ENCODE results near the gene PPFIA2. TPM values are rescaled to one million over a fixed set of nuclear protein-coding genes. Genes with fewer than 3 reads are reported as not detected.

Gene PPFIA2
- total and polyA plus RNA-seq, 9 of the 15 experiments (the other 6 are each of a cell fraction or from before 2014, with no cell fraction given) = not detected

DNA sequence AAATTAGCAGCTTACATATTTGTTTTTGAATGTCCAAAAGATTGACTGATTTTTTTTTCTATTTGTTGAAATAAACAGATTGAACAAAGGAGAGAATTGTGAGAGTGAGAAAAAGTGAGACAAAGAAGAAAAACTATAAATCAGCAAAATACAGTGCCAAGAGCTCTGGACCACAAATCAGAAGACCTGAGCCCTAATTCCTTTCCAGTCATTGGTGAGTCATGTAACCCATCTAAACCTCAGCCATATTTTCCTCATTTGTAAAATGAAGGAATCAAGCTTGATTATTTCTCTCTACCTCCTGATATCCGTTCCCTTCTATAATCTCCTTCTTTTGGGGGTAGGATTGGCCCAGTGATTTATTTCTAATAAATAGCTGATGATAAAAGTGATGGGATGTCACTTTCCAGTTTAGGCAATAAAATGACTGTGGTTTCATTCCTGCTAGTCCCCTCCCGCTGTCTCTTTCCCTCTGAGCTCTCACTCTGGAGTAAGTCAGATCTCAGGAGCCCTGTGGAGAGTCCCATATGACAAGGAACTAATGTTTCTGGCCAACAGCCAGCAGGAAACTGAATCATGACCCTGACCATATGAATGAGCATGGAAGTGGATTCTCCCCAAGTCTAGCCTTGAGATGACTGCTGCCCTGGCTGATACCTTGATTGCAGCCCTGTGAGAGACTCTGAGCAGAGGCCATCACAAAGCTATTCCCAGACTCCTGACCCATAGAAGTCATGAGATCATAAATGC, 462.4 kb downstream of the PPFIA2 start:
- ChIA-PET CTCF (ENCODE audit: low intra/inter-chr PET ratio) (no interaction called here), POLR2A (no interaction called here)
- no peak for FAIRE-seq
- no peak for DNase-seq (ENCODE audit: extremely low read depth in 1 of 4, low spot score in 3 of 4)
- Histone ChIP-seq H3K4me1 (replicated peaks in 1 of 2; ENCODE audit: control insufficient read depth in 2 of 2, insufficient read depth in 2 of 2, low read length in 2 of 2) (no peaks in the 10 kb centered on the region), H3K27ac (ENCODE audit: extremely low read depth, low read depth, low read length) (no peak overlapping the region), H3K4me3 (no peak overlapping the region), H2AFZ (ENCODE audit: low read depth, low read length) (no peak overlapping the region), H3K36me3 (ENCODE audit: control insufficient read depth, insufficient read depth, low read length) (no peaks in the 10 kb centered on the region), H3K9me1 (ENCODE audit: control insufficient read depth, insufficient read depth, low read length) (no peaks in the 10 kb centered on the region), H3K9me3 (replicated peaks; ENCODE audit: control insufficient read depth, insufficient read depth, low read depth, low read length) (no peaks in the 10 kb centered on the region; the same call in 1 of the 2 replicates), H3K79me2 (ENCODE audit: control insufficient read depth, insufficient read depth, low read length) (no peaks in the 10 kb centered on the region), H3K9ac (ENCODE audit: insufficient read depth in 1 of 2, low read depth in 2 of 2, low read length in 2 of 2) (no peak overlapping the region), H4K20me1 (replicated peaks; ENCODE audit: control insufficient read depth, insufficient read depth, low read length) (no peaks in the 10 kb centered on the region), H3K4me2 (ENCODE audit: insufficient read depth, low read length) (no peak overlapping the region), H3K27me3 (ENCODE audit: control insufficient read depth in 2 of 2, insufficient read depth in 2 of 2, low read length in 2 of 2) (no peaks in the 10 kb centered on the region)
- in situ Hi-C loops (cut with MboI) = no loop called here
- intact Hi-C loops (cut with micrococcal nuclease) = no loop called here
- no TSS peak for BruUV-seq (replicated peaks)
- ATAC-seq = no peak
- WGBS (ENCODE audit: insufficient coverage, low coverage, missing lambda C conversion rate) = 4% methylated on average over 2 of the region's 2 CpGs
- TF ChIP-seq, protein P1, sequence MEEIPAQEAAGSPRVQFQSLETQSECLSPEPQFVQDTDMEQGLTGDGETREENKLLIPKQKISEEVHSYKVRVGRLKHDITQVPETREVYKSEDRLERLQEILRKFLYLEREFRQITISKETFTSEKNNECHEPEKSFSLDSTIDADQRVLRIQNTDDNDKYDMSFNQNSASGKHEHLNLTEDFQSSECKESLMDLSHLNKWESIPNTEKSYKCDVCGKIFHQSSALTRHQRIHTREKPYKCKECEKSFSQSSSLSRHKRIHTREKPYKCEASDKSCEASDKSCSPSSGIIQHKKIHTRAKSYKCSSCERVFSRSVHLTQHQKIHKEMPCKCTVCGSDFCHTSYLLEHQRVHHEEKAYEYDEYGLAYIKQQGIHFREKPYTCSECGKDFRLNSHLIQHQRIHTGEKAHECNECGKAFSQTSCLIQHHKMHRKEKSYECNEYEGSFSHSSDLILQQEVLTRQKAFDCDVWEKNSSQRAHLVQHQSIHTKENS (CRISPR knock-in tag; IDR thresholded peaks at IDR 0.05) = no peak
- no peak for TF ChIP-seq ZNF23 (CRISPR knock-in tag; IDR thresholded peaks at IDR 0.05)
- TF ChIP-seq ATF6 (CRISPR knock-in tag; IDR thresholded peaks at IDR 0.05) = no peak
- TF ChIP-seq TGIF2 (CRISPR knock-in tag; IDR thresholded peaks at IDR 0.05) = no peak
- TF ChIP-seq NFE2 (IDR thresholded peaks at IDR 0.05; ENCODE audit: low read depth) = no peak
- TF ChIP-seq CGGBP1 (CRISPR knock-in tag; IDR thresholded peaks at IDR 0.05) = no peak
- TF ChIP-seq, protein P2, sequence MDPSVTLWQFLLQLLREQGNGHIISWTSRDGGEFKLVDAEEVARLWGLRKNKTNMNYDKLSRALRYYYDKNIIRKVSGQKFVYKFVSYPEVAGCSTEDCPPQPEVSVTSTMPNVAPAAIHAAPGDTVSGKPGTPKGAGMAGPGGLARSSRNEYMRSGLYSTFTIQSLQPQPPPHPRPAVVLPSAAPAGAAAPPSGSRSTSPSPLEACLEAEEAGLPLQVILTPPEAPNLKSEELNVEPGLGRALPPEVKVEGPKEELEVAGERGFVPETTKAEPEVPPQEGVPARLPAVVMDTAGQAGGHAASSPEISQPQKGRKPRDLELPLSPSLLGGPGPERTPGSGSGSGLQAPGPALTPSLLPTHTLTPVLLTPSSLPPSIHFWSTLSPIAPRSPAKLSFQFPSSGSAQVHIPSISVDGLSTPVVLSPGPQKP (CRISPR knock-in tag; IDR thresholded peaks at IDR 0.05) = no peak
- no peak for TF ChIP-seq HEY1 (CRISPR knock-in tag; IDR thresholded peaks at IDR 0.05; ENCODE audit: borderline replicate concordance)
- no peak for TF ChIP-seq ZNF695 (CRISPR knock-in tag; IDR thresholded peaks at IDR 0.05)
- TF ChIP-seq TAF1 (IDR thresholded peaks at IDR 0.05; ENCODE audit: control insufficient read depth, extremely low read depth, insufficient read depth, low read length, severe bottlenecking) = no peak
- TF ChIP-seq SMARCA5 (IDR thresholded peaks at IDR 0.05) = no peak
- TF ChIP-seq MAFK (IDR thresholded peaks at IDR 0.05; ENCODE audit: low read length) = no peak
- no peak for TF ChIP-seq SNAPC5 (CRISPR knock-in tag; IDR thresholded peaks at IDR 0.05)
- TF ChIP-seq, protein P3, sequence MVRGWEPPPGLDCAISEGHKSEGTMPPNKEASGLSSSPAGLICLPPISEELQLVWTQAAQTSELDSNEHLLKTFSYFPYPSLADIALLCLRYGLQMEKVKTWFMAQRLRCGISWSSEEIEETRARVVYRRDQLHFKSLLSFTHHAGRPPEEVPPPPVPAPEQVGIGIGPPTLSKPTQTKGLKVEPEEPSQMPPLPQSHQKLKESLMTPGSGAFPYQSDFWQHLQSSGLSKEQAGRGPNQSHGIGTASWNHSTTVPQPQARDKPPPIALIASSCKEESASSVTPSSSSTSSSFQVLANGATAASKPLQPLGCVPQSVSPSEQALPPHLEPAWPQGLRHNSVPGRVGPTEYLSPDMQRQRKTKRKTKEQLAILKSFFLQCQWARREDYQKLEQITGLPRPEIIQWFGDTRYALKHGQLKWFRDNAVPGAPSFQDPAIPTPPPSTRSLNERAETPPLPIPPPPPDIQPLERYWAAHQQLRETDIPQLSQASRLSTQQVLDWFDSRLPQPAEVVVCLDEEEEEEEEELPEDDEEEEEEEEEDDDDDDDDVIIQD (CRISPR knock-in tag; IDR thresholded peaks at IDR 0.05) = no peak
- TF ChIP-seq NEUROD1 (IDR thresholded peaks at IDR 0.05; ENCODE audit: borderline replicate concordance, low read depth, low read length, partially characterized antibody) = no peak
- TF ChIP-seq, protein P4, sequence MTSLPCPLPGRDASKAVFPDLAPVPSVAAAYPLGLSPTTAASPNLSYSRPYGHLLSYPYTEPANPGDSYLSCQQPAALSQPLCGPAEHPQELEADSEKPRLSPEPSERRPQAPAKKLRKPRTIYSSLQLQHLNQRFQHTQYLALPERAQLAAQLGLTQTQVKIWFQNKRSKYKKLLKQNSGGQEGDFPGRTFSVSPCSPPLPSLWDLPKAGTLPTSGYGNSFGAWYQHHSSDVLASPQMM (CRISPR knock-in tag; IDR thresholded peaks at IDR 0.05) = no peak
